Parathyroid adenoma (tissue), 2 donors: ENCODE data around the gene SEC61B.
"Not testable (repeated sequence)": the region's sequence is repeated elsewhere in the genome, so short reads cannot be mapped to it uniquely, and the experiment has no call there.

Experiments used
- H2AFZ ChIP-seq: fragments of 300-600 bp; sonication (generic); one replicate; pipeline ENCODE4 v1.7.0; 2017; ENCODE audit warnings: antibody characterized with exemption, mild to moderate bottlenecking
- H3K27ac ChIP-seq: fragments of 300-600 bp; sonication (generic); one replicate; pipeline ENCODE4 v1.7.0; 2017
- H3K27me3 ChIP-seq: fragments of 300-600 bp; sonication (generic); one replicate; pipeline ENCODE4 v1.7.0; 2017; ENCODE audit warnings: low read length; ENCODE audit not compliant: control insufficient read depth, insufficient read depth
- H3K36me3 ChIP-seq: fragments of 300-600 bp; sonication (generic); one replicate; pipeline ENCODE4 v1.7.0; 2017; ENCODE audit warnings: low read length; ENCODE audit not compliant: control insufficient read depth, insufficient read depth
- H3K4me1 ChIP-seq: fragments of 300-600 bp; sonication (generic); one replicate; pipeline ENCODE4 v1.7.0; 2017; ENCODE audit warnings: control low read depth
- H3K4me2 ChIP-seq: fragments of 300-600 bp; sonication (generic); one replicate; pipeline ENCODE4 v1.7.0; 2017; ENCODE audit warnings: low read length
- H3K4me3 ChIP-seq: fragments of 300-600 bp; sonication (generic); one replicate; pipeline ENCODE4 v1.7.0; 2017; ENCODE audit warnings: low read depth, low read length
- H3K79me2 ChIP-seq: fragments of 300-600 bp; sonication (generic); one replicate; pipeline ENCODE4 v1.7.0; 2017; ENCODE audit warnings: control low read depth
- H3K9ac ChIP-seq: fragments of 300-600 bp; sonication (generic); one replicate; pipeline ENCODE4 v1.7.0; 2017; ENCODE audit warnings: mild to moderate bottlenecking
- H3K9me3 ChIP-seq: fragments of 300-600 bp; sonication (generic); one replicate; pipeline ENCODE4 v1.7.0; 2017; ENCODE audit warnings: low read length; ENCODE audit not compliant: control insufficient read depth
- TF ChIP-seq, protein P1 (sequence below): fragments of 300-600 bp; sonication (generic); IDR thresholded peaks from one replicate; pipeline ENCODE4 v1.7.0; 2017; ENCODE audit warnings: antibody characterized with exemption, mild to moderate bottlenecking
- donor health status: primary hyperparathyroidism.

SEC61B gene

DNA sequence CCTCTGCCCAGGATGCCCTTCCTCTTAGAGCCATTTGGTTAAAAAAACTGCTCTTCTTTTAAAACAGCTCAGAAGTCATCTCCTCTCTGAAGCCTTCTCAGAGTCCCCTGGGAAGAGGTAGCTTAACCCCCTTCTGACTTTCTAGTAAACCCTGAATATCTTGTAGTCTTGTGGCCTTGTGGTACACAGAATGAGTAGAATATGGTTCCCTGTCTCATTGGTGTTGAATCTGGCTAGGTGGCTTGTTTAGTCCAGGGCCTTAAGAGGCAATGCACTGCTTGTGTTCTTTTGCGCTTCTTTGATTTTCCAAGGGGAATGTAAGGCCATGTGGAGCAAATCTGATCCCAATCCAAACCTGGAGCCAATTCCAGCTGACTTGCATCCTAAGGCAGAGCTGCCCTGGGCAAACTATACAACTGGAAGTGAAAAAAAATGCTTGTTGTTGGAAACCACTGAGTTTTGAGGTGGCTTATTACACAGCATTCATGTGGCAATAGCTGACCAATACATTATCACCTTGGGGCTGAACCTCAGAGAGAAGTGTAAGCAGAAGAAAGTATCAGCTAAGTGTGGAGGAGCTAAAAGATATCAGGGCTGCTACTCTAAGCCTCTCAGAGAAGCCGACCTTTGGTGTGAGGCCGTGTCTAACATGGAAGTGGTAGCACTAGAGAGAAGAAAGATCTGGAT lies 31.3 kb upstream of the SEC61B start:
- no peaks in the 10 kb centered on the region for H3K79me2 ChIP-seq
- TF ChIP-seq, protein P1, sequence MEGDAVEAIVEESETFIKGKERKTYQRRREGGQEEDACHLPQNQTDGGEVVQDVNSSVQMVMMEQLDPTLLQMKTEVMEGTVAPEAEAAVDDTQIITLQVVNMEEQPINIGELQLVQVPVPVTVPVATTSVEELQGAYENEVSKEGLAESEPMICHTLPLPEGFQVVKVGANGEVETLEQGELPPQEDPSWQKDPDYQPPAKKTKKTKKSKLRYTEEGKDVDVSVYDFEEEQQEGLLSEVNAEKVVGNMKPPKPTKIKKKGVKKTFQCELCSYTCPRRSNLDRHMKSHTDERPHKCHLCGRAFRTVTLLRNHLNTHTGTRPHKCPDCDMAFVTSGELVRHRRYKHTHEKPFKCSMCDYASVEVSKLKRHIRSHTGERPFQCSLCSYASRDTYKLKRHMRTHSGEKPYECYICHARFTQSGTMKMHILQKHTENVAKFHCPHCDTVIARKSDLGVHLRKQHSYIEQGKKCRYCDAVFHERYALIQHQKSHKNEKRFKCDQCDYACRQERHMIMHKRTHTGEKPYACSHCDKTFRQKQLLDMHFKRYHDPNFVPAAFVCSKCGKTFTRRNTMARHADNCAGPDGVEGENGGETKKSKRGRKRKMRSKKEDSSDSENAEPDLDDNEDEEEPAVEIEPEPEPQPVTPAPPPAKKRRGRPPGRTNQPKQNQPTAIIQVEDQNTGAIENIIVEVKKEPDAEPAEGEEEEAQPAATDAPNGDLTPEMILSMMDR: no peak
- no peaks in the 10 kb centered on the region for H3K4me1 ChIP-seq
- H3K27ac ChIP-seq: no peak overlapping the region
- H3K9ac ChIP-seq: no peak overlapping the region
- H2AFZ ChIP-seq: no peak overlapping the region
- H3K36me3 ChIP-seq: no peaks in the 10 kb centered on the region
- no peaks in the 10 kb centered on the region for H3K9me3 ChIP-seq
- H3K27me3 ChIP-seq: no peaks in the 10 kb centered on the region
- no peak overlapping the region for H3K4me2 ChIP-seq
- no peak overlapping the region for H3K4me3 ChIP-seq

DNA sequence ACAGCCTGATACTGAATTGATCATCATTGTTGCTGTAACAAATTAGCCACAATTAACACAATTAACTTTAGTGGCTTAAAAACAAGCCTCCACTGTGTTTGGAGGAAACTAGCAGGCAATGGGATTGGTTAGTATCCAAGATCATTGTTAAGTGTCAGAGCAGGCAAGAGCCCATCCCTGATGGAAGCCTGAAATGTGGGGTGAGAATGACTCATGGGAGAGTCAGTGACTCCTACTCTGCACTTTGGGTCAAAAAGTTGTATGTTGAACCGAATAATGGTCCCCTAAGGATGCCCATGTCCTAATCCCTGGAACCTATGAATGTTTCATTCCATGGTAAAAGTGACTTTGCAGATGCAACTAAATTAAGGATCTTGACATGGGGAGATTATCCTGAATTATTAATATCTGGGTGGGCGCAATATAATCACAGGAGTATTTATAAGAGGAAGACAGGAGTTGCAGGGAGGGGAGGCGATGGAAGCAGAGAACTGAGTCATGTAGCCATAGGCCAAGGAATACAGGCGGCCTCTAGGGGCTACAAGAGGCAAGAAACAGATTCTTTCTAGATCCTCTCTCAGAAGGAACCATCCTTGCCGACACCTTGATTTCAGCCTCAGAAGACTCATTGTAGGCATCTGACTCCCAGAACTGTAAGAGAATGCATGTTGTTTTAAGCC lies 29.2 kb upstream of the SEC61B start:
- Histone ChIP-seq H3K36me3 (no peaks in the 10 kb centered on the region), H3K4me2 (no peak overlapping the region), H2AFZ (no peak overlapping the region), H3K9me3 (no peaks in the 10 kb centered on the region), H3K4me1 (no peaks in the 10 kb centered on the region), H3K27ac (no peak overlapping the region), H3K9ac (no peak overlapping the region), H3K4me3 (no peak overlapping the region), H3K79me2 (no peaks in the 10 kb centered on the region), H3K27me3 (no peaks in the 10 kb centered on the region)
- TF ChIP-seq, protein P1: no peak

DNA sequence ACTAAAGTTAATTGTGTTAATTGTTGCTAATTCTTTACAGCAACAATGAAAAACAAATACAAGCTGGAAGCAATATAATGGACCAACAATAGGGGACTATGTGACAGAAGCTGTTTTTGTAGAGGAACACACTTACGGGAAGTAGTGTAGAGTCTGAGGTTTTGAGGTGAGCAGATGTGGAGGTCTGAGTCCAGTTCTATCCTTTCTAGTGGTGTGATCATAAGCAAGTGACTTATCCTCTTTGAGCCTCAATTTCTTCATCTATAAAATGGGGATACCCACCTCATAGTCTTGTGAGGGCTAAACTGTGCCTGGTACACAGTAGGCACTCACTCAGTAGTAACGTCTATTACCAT lies 28.6 kb upstream of the SEC61B start:
- TF ChIP-seq, protein P1: no peak
- H3K36me3 ChIP-seq: no peaks in the 10 kb centered on the region
- H3K9me3 ChIP-seq: no peaks in the 10 kb centered on the region
- no peak overlapping the region for H3K4me3 ChIP-seq
- H3K27ac ChIP-seq: no peak overlapping the region
- no peaks in the 10 kb centered on the region for H3K79me2 ChIP-seq
- H3K9ac ChIP-seq: no peak overlapping the region
- H2AFZ ChIP-seq: no peak overlapping the region
- no peaks in the 10 kb centered on the region for H3K4me1 ChIP-seq
- no peak overlapping the region for H3K4me2 ChIP-seq
- H3K27me3 ChIP-seq: no peaks in the 10 kb centered on the region

DNA sequence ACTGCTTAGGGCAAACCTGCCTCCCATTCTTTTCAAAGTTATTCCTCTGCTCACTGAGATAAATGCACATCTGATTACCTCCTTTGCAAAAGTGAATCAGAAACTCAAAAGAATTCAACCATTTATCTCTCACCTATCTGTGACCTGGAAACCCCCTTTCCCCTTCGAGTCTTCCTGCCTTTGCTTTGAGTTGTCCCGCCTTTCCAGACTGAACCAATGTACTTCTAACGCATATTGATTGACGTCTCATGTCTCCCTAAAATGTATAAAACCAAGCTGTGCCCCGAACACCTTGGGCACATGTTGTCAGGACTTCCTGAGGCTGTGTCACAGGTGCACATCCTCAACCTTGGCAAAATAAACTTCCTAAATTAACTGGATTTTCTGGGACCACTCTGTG lies 25.6 kb upstream of the SEC61B start:
- H3K4me2 ChIP-seq, H2AFZ ChIP-seq, H3K27ac ChIP-seq, H3K36me3 ChIP-seq, H3K4me1 ChIP-seq, H3K9ac ChIP-seq, H3K79me2 ChIP-seq, H3K27me3 ChIP-seq, H3K9me3 ChIP-seq, H3K4me3 ChIP-seq: not testable (repeated sequence)

DNA sequence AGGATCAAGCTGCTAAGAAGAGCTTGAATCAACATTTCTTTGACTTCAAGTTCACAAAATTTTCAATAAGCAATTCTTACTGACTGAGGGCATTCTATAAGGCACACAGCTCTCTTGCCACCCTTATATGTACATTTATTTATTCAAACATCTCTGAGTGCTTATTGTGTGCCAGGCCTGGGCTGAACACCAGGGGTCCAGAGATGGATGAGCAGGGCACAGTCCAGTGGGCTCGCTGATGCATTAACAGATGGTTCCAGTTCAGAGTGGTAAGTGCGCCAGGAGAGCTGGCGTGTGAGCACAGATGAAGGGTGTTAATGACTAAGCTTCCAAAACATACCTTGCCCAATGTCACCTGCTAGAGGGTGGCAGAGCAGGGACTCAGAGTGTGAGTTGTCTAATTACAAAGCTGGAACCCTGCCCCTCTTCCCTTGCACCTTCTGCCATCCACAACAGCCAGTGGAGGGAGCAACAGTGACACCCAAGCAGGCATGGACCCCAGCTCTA lies 24.9 kb upstream of the SEC61B start:
- H3K9ac ChIP-seq: no peak overlapping the region
- no peak overlapping the region for H2AFZ ChIP-seq
- no peaks in the 10 kb centered on the region for H3K36me3 ChIP-seq
- H3K27ac ChIP-seq: no peak overlapping the region
- TF ChIP-seq, protein P1: no peak
- H3K4me1 ChIP-seq: no peaks in the 10 kb centered on the region
- H3K4me2 ChIP-seq: no peak overlapping the region
- H3K27me3 ChIP-seq: no peaks in the 10 kb centered on the region
- no peak overlapping the region for H3K4me3 ChIP-seq
- H3K9me3 ChIP-seq: no peaks in the 10 kb centered on the region
- H3K79me2 ChIP-seq: no peaks in the 10 kb centered on the region
